Anterior cingulate cortex (tissue), 58 donors: ENCODE data around the gene SH2B2.
"Not testable (repeated sequence)": the region's sequence is repeated elsewhere in the genome, so short reads cannot be mapped to it uniquely, and the experiment has no call there.

Source experiments
- DNase-seq, 58 donors: peaks; one replicate each; lab custom pipeline; 2025; lab: John Stamatoyannopoulos, UW

SH2B2 gene

DNA sequence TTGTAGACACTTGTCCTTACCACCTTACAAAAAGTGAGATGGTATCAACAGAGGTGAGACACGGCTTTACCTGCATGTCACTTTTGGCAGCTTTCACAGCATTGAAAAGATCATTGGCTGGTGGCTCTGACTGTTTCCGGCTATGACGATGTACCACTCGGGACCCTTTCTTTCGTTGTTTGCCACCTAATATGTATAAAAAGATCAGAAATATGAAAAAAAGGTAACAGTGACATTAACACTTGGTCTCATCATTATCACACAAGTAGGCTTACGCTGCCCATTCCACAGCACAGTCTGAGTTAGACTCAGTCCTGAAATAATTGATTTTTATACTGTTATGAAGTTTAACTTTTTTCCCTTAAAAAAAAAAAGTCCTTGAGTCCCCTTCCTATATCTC is 40.5 kb downstream of the SH2B2 start:
- DNase-seq: not testable (repeated sequence)

DNA sequence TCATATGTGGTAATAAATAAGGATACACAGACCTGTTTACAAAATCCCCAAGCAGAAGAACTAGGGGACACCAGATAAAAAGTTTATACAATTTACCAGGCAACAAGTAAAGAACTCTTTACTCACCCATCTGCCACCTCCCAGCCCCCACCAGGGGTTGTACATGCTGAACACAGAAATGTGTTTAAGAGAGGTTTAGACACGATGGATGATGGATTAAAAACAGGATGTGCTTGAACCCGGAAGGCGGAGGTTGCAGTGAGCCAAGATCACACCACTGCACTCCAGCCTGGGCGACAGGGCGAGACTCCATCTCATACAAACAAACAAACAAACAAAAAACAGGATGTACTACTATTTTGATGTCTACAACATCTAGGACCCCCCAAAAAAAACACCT is 42.2 kb downstream of the SH2B2 start:
- DNase-seq: not testable (repeated sequence)

DNA sequence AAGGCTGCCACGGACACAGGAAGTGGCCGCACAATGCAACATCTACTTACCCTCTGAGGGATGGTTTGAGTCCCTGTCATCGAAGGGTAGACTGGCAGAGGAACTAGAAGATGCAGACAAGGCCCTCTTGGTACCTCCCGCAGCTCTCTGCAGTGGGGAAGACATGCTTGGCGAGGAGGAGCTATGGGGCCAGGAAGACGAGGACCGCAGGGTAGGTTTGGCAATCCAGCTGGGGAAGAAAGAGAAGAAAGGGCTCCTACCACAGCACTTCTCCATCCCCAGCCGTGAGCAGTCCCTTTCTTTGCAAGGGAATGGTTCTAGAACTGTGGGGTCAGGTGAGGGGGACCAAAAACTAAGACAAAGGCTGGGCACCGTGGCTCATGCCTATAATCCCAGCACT is 42.7 kb downstream of the SH2B2 start:
- not testable (repeated sequence) for DNase-seq

DNA sequence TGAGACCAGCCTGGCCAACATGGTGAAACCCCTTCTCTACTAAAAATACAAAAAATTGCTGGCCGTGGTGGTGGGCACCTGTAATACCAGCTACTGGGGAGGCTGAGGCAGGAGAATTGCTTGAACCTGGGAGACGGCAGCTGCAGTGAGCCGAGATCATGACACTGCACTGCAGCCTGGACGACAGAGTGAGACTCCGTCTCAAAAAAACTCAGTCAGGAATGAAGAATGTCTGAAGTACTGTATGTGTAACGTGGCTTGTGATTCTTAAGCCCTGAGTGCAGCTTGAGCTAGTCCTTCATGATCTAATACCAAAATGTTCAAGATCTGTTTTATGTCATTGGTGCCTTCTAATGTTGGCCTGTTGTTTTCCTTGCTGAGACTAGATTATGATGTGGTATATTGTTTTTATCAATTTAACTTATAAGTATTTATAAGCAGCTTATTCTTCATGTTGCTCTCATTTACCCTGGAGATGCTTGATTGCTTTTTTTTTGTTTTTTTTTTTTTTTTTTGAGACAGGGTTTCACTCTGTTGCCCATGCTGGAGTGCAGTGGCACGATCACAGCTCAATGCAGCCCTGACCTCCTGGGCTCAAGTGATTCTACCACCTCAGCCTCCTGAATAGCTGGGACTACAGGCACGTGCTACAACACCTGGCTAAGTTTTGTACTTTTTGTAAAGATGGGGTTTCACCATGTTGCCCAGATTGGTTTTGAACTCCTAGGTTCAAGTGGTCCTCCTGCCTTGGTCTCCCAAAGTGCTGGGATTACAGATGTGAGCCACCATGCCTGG is 44.2 kb downstream of the SH2B2 start:
- not testable (repeated sequence) for DNase-seq

DNA sequence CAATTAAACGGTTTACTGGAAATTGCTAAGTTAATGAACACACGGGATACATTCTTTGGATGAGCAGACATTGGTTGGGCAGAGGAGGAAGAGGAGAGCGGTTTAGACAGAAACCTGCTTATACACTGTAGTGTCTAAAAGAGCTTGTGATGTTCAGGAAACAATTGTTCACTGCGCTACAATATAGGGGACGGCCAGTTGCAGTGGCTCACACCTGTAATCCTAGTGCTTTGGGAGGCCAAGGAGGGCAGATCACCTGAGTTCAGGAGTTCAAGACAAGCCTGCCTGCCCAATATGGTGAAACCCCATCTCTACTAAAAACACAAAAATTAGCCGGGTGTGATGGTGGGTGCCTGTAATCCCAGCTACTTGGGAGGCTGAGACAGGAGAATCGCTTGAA is 48.9 kb downstream of the SH2B2 start:
- DNase-seq: not testable (repeated sequence)

DNA sequence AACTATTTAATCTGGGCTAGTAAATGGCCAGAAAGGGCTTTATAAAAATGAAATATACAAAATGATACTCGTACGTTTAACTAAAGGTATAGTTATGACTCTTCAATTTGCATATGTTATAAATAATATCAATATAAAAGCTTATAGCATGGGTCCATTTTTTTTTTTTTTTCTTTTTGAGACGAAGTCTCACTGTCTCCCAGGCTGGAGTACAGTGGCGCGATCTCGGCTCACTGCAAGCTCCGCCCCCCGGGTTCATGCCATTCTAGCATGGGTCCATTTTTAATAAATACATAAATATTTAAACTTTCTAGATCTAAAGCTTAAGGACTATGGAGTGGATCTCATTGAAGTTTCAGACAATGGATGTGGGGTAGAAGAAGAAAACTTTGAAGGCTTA is 50.3 kb downstream of the SH2B2 start:
- DNase-seq: not testable (repeated sequence)

DNA sequence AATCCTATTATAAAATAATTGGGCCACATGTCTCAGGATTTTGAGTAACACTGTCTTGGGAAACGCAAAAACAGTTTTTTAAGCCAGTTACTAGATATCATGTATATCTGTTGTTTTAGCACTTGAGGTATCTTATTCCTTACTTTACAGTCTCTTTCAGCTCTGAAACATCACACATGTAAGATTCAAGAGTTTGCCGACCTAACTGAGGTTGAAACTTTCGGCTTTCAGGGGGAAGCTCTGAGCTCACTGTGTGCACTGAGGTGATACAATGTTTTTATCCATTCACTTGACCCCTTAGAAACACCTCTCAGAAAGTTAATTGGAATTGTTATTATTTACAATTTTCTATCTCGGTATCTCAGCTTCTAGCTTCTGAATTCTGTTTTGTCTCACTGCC is 50.8 kb downstream of the SH2B2 start:
- not testable (repeated sequence) for DNase-seq

DNA sequence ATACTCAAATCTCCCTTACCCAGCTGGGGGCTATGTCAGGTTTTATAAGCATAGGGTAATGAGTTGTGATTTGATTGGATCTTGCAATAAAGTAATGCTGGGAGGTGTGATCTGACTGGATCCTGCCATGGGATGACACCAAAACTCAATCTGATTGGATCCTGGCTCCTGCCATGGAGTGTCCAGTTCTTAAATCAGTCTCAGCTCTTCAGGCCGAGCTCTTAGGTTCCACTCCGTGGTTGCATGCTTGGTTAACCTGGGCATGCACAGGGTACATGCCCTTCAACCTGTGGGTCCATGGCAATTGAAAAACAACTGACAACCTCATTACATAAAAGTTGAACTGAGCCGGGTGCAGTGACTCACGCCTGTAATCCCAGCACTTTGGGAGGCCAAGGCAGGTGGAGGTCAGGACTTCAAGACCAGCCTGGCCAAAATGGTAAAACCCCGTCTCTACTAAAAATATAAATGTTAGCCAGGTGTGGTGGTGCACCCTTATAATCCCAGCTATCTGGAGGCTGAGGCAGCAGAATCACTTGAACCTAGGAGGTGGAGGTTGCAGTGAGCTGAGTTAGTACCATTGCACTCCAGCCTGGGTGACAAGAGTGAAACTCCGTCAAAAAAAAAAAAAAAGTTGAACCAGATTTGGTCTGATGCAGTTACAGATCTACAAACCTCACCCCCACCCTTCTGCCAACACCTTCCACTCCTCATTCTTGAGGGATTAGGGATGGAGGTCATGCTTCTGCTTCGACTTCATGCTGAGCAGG is 54.1 kb downstream of the SH2B2 start:
- DNase-seq: not testable (repeated sequence)

DNA sequence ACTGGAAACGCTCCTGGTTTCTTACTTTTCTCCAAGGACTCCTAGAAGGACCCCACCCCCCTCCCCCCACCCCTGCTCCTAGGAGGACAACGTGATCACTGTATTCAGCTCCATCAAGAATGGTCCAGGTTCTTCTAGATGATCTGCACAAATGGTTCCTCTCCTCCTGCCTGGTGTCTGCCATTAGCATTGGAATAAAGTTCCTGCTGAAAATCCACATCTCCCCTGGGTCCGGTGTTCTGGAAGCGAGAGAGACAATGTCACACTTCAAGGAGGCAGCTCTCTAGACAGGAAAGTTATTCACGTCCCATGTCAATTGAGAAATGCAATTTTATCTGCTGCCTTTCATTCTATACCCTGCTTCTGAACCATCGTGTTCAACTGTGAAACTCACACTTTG is 60.3 kb downstream of the SH2B2 start:
- DNase-seq: not testable (repeated sequence)

DNA sequence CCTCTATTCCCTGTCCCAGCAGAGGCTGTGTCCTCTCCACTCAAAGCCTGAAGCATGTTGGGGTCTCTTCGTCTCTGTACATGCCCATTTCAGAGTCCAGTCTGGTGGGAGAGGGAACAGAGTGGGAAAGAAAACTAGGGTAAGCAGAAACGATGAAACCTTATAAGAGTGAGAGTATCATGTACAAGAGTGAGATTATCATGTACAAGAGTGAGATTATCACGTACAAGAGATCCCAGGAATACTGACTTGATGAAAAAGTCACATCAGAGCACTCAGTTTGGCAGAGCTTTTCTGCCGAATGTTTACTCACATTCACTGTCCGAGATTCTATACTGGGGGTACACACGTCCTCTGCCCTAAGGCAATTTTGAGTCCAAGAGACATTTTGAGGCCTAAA is 69.7 kb downstream of the SH2B2 start, which contains the start of gene SPDYE6:
Gene SPDYE6, minus strand, starts transcription at position 101 of the 400 bp plus-strand sequence. CDS start 421 bp downstream, outside the sequence.
- not testable (repeated sequence) for DNase-seq

DNA sequence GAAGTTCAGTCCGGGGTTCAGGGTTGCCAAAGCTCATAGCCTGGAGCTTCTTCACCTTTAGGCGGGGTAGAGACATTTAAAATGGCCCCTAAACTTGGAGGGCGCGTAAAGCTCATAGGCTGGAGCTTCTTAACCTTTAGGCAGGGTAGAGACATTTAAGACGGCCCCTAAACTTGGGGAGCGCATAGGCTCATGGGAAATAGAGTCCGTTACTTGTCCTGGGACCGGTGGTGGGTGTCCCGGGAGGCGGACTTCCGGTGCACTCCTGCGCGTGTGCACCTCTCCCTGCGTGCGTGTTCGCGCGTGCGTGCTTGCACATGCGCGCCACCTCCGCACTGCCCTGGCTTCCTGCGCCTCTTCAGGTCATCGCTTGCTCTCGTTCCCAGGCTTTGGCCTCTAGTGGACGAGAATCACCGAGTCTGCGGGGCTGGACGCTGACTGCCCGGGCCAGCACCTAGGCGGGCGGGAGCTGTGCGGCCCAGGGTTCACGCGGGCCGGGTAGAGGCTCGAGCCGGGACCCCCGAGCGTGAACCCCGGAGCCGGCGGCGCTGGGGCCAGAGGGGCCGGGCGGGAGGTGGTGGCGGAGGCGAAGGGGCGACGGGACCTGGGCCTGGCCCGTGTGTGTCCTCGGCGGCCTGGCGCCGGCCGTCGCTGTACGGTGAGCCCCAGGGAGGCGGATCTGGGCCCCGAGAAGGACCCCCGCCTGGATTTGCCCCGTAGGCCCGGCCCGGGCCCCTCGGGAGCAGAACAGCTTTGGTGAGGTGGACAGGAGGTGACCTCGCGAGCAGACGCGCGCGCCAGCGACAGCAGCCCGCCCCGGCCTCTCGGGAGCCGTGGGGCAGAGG is 77.1 kb downstream of the SH2B2 start:
- peak; percentile 72 to 99 (median 95) for DNase-seq

DNA sequence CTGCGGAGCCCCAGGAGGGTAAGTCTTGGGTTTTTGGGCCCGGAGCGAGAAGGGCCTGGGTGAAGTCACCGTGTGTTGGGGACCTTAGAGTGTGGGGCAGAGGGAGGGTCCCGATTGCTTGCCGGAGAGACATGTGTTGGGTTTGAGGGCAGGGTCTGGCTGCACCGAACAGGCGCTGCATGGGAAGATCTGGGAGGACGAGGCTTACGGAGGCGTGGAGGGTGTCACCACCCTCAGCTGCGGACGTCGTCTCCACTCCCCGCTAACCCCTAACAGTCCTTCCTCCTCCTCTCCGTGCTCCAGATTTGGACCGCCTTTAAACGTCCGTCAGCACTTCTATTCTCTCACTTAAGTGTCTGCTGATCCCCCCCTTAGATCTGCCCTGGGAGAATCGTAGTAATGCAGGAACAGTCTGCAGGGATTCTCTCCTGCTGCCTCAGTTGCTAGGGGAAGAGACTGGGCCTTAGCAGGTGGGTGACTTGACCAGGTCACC is 77.8 kb downstream of the SH2B2 start:
- not testable (repeated sequence) for DNase-seq

DNA sequence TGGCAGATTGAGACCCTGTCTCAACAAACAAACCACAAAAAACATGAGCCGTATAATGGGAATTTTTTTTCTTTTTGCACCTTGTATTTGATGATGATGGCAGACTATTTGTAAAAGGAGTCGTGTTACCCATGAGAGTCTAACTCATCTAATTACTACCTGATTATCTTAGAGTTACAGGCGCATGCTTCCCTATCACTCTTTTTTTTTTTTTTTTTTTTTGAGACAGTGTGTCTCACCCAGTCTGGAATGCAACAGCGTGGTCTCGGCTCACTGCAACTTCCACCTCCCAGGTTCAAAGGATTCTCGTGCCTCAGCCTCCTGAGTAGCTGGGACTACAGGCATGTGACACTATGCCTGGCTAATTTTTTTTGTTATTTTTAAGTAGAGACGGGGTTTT is 78.7 kb downstream of the SH2B2 start:
- not testable (repeated sequence) for DNase-seq

DNA sequence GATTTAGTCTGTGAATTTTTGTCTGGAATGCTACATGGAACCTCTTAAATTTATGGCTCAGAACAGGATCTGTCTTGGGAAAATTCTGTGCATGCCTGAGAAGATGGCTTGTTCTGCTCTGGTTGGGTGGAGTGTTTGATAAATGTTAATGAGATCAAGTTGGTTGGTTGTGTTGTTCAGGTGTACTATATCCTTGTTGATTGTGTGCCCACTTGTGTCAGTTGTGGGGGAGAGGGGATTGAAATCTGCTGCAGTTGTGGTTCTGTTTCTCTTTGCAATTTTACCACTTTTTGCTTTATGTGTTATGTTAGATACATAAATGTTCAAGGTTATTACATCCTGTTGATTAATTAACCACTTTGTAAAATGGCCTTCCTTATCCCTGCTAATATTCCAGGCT is 83.4 kb downstream of the SH2B2 start:
- not testable (repeated sequence) for DNase-seq
